Measurements from ENCODE around the gene KCNQ4. TPM values are rescaled to one million over a fixed set of nuclear protein-coding genes. Genes with fewer than 3 reads are reported as not detected.
A peak's percentile ranks its signal among the peaks of the same experiment; 100 is the strongest.

Gene KCNQ4
- total and polyA plus RNA-seq, 2 of the 4 experiments (the other 2 are of a cell fraction) = 0.07 TPM; not detected in 1

DNA sequence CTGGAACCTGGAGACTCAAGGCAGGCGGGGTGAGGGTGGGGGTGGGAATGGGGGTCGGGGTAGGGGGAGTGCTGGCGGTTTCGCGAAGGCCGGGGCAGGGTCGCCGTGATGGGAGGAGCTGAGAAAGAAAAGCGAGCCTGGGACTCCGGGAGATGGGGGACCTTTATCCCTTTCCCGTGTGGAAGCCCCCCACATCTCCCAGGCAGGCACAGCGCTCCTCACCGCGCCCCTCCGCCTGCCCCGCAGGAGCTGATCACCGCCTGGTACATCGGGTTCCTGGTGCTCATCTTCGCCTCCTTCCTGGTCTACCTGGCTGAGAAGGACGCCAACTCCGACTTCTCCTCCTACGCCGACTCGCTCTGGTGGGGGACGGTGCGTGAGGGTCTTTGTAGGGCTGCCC lies 35.5 kb downstream of the KCNQ4 start:
- ATAC-seq (ENCODE audit: low read depth) (no peak), DNase-seq (no peak)
- no peak overlapping the region for H4K8ac ChIP-seq (ENCODE audit: low read depth in 2 of 2, low read length in 2 of 2)
- H2AK5ac ChIP-seq (ENCODE audit: low read depth, low read length) = no peak overlapping the region
- WGBS, 2 experiments (ENCODE audit: extremely low coverage in 2 of 2, insufficient read length in 1 of 2) = 63% methylated on average over 10 of the region's 26 CpGs; no CpG with 5 or more reads in 1 of the 2 experiments
- no peak overlapping the region for H3K56ac ChIP-seq (ENCODE audit: extremely low read depth, insufficient read depth, low read length)
- H3K4me2 ChIP-seq (ENCODE audit: low read depth, low read length) = no peak overlapping the region
- H2BK5ac ChIP-seq (ENCODE audit: low read depth, low read length, poor library complexity, severe bottlenecking) = no peak overlapping the region
- ChIA-PET POLR2A (ENCODE audit: unreplicated experiment) (no interaction called here), CTCF (interaction anchor here (0.6 kb wide), 1 partner anchor 45 kb away, joined by 3 read pairs; no protein-coding TSS in a partner anchor)
- no peaks in the 10 kb centered on the region for H3K79me1 ChIP-seq (ENCODE audit: low read depth in 1 of 2, low read length in 2 of 2)
- no peak overlapping the region for H2BK120ac ChIP-seq (ENCODE audit: low read depth, low read length)
- H3K27ac ChIP-seq (ENCODE audit: insufficient read depth, low read length) = no peak overlapping the region
- TF ChIP-seq BHLHE40 (IDR thresholded peaks at IDR 0.05; ENCODE audit: low read depth, low read length) = no peak
- no peak for TF ChIP-seq RCOR1 (IDR thresholded peaks at IDR 0.05; ENCODE audit: insufficient replicate concordance, low read length)
- no peak for TF ChIP-seq USF2 (IDR thresholded peaks at IDR 0.05; ENCODE audit: low read depth, low read length)
- TF ChIP-seq NFE2L2 (IDR thresholded peaks at IDR 0.05; ENCODE audit: low read depth, low read length) = no peak
- TF ChIP-seq MXI1 (IDR thresholded peaks at IDR 0.05; ENCODE audit: borderline replicate concordance, low read depth, low read length) = no peak
- no peak for TF ChIP-seq MAZ (IDR thresholded peaks at IDR 0.05; ENCODE audit: borderline replicate concordance, low read depth, low read length)
- H3K9ac ChIP-seq (ENCODE audit: low read depth, low read length) = no peak overlapping the region
- intact Hi-C loops (cut with micrococcal nuclease) = no loop called here
- dilution Hi-C loops (cut with HindIII; ENCODE audit: low sequenced_read_pairs, unreplicated experiment) = no loop called here
- no peaks in the 10 kb centered on the region for H4K20me1 ChIP-seq (ENCODE audit: insufficient read depth, low read length)
- H4K91ac ChIP-seq (ENCODE audit: insufficient read depth, low read depth, low read length) = no peak overlapping the region
- no peaks in the 10 kb centered on the region for H3K9me3 ChIP-seq (ENCODE audit: control insufficient read depth, insufficient read depth, low read length)
- H4K5ac ChIP-seq (ENCODE audit: low read depth, low read length) = no peak overlapping the region
- H3K14ac ChIP-seq (replicated peaks; ENCODE audit: low read depth, low read length) = no peak overlapping the region
- in situ Hi-C loops (cut with MboI; ENCODE audit: low sequenced_read_pairs) = no loop called here
- no peaks in the 10 kb centered on the region for H3K36me3 ChIP-seq (ENCODE audit: control insufficient read depth, insufficient read depth, low read length)
- H2BK15ac ChIP-seq (ENCODE audit: low read depth, low read length) = no peak overlapping the region
- H3K9me1 ChIP-seq (ENCODE audit: insufficient read depth, low read length) = no peaks in the 10 kb centered on the region
- H3K4me3 ChIP-seq (ENCODE audit: insufficient read depth, low read depth, low read length) = no peak overlapping the region
- no peak overlapping the region for H3K4ac ChIP-seq (ENCODE audit: low read depth, low read length)
- BruUV-seq (replicated peaks) = no TSS peak
- H3K23ac ChIP-seq (ENCODE audit: low read depth, low read length) = no peak overlapping the region
- H3K4me1 ChIP-seq (ENCODE audit: control insufficient read depth, insufficient read depth, low read length) = peaks cover 3% of the 10 kb centered on the region
- peak overlapping the region; percentile 49 for H2AFZ ChIP-seq (replicated peaks; ENCODE audit: low read length, poor library complexity)
- peaks cover 43% of the 10 kb centered on the region for H3K27me3 ChIP-seq (ENCODE audit: control insufficient read depth, insufficient read depth, low read length)
- no peak overlapping the region for H2BK20ac ChIP-seq (ENCODE audit: low read depth, low read length)
- no peak overlapping the region for H2AK9ac ChIP-seq (replicated peaks; ENCODE audit: low read depth, low read length, poor library complexity)
- no peak overlapping the region for H3K18ac ChIP-seq (ENCODE audit: low read depth, low read length)

All from IMR-90 (cell line).